Activated CD8-positive, alpha-beta memory T cell treated with anti-CD3 and anti-CD28 coated beads for 1 hour (primary cell): Measurements from ENCODE around the gene FAM156A.
A peak's percentile ranks its signal among the peaks of the same experiment; 100 is the strongest.
"Not testable (repeated sequence)": the region's sequence is repeated elsewhere in the genome, so short reads cannot be mapped to it uniquely, and the experiment has no call there.

Experiments used
- DNase-seq, 2 donors: peaks; one replicate each; pipeline ENCODE4 v3.0.0-alpha.2; 2020; ENCODE audit warnings: low read depth in 1 of 2; ENCODE audit errors: extremely low read depth in 1 of 2

FAM156A gene

DNA sequence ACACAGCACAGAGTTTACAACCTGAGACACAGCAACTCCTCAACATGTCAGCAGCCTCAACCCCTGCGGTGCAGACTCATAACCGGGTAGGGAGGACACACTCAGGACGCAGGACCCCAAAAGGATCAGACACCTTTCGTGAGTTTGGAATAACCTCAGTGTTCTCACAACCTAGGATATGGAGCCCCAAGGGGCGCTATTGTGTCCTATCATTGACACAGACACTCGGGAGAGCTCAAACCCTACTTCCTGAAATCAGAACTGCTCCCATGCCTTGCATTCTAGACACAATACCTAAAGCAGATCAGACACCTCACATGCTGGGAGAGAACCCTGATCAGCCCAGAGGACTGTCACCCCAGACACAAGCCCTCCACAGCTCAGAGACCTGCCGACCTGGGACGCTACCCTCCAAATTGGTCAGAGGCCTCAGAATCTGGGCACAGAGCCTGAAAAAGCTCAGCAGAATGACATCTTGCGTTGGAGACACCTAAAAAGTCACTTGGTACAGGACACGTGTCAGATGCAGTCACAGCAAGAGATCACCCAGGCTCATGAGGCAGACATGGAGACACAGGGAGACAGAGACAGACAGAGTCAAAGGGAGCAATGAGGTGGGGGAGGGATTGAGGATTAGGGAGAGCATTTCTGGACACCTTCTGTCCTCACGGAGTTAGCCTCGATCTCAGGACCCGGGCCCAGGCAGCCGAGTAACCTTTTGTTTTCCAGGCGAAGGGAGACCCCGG lies 8.8 kb upstream of the FAM156A start:
- not testable (repeated sequence) for DNase-seq

GRCh38 chrX:52958961-52959360 lies 643 bp upstream of the FAM156A start:
- not testable (repeated sequence) for DNase-seq

GRCh38 chrX:52949884-52950283 lies 8.4 kb downstream of the FAM156A start:
- DNase-seq = not testable (repeated sequence)

GRCh38 chrX:52949325-52949724 lies 9.0 kb downstream of the FAM156A start:
- DNase-seq = not testable (repeated sequence)

DNA sequence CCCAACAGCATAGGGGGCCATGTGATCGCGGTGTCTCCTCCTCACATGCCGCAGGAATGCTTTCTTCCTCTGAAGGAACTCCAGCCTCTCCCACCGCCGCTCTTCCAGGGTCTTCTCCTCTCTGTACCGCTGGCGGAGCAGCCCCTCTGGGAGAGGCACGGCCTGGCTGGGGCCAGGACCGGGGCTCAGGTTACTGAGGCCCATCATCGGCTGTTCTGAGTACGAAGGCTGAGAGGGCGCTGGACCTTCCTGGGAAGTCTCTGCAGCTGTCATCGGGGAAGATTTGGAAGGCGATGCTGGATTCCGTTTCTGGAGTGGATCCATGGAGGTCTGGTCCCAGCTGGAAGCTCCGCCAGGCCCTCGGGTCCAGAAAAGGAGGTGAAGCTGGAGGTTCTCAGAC lies 10.1 kb downstream of the FAM156A start:
- not testable (repeated sequence) for DNase-seq

- not testable (repeated sequence) for DNase-seq
These were observed 10.8 kb downstream of the FAM156A start for GRCh38 chrX:52947501-52947900.

DNA sequence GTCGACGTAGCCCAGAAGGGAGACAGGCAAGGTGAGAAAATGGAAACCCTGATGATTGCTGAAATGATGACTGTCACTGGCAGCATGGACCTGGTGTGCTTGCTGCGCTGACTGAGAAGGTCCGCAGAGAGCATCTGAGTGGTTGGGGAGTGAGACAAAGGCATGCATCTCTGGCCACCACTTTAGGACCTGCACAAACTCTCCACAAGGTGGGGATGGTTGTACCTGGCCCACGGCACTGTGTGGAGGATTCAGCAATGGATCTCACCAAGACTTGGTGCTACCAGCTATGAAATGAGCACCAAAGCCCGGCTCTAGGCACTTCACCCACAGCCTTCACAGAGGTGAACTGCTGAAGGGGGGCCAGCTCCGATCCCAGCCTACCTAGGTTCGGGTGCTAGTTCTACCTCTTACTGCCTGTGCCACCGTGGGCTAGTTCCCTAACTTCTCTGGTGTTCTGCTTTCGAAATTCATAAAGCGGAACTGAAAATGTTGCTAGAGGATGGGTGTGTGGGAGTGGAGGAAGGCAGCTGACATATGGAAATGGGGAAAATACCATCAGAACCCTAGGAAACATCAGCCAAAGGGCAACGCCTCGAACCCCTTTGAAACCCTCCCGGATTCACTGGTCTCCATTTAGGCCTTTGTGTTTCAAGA lies 12.4 kb downstream of the FAM156A start:
- not testable (repeated sequence) for DNase-seq

DNA sequence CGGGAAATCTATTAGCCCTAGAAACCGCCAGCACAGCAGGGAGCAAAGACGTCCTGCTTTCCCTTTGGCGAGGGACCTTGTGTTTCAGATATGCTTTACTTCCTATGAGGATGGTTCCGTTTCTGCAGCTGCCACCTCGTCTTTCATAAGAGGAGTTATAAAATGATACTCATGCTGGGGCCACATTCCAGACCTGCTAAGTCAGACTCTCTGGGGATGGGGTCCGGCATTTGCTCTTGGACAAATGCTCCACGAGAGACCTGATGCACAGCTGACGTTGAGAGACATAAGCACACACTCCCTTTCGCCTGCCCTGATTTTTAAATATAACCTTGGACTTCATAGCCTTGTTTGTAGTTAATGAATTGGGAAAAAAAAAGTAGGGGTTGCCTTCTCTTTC lies 16.6 kb downstream of the FAM156A start:
- not testable (repeated sequence) for DNase-seq

DNA sequence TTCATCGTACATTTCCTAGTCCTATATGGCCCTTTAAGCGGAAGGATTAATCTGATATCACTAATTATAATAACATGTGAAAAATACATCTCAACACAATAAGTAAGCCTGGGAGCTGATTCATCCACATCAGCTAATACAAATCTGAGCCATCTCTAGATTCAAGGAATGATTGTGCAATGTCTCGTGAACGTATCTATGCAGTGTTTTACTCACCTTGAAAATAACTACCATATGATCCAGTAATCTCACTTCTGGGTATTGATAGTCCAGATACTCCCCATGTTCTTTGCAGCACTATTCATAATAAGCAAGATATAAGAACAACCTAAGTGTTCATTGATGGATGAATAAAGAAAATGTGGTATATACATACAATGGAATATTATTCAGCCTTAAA lies 17.6 kb downstream of the FAM156A start:
- not testable (repeated sequence) for DNase-seq

- DNase-seq = not testable (repeated sequence)
These were observed 22.9 kb downstream of the FAM156A start for GRCh38 chrX:52935470-52935784.

- DNase-seq = peak; percentile 84 to 90
These were observed 23.4 kb downstream of the FAM156A start for GRCh38 chrX:52934704-52935469.

DNA sequence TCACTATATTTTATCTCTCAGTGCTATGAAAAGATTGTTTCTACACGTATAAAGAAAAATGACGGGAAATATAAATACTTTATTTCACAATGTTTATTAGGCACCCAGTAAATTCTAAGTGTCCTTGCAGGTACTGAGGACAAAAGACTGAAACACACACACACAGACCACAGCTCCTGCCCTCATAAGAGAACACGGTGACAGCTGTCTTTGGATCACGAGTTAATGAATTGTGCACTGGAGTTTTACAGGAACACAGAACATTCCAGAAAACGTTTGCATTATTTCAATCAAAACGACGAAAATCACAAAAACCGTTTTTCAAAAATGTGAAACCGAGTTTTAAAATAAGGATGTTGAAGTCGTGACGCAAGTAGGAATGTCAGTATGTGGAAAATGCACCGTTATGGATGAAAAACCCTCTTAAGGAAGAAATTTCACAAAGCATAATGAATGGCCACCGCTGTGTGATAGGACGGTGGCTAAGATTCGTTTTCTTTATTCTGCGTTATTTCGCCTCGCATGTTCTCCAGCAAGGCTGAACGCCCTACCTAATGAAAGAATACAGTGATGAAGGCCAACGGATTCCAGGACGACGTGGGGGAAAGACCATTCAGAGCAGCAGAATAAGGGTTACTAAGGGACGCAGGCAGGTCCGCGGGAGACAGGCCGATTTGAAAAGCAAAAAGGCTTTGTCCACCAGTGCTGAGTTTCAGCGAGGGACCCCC lies 24.2 kb downstream of the FAM156A start:
- DNase-seq = no peak

DNA sequence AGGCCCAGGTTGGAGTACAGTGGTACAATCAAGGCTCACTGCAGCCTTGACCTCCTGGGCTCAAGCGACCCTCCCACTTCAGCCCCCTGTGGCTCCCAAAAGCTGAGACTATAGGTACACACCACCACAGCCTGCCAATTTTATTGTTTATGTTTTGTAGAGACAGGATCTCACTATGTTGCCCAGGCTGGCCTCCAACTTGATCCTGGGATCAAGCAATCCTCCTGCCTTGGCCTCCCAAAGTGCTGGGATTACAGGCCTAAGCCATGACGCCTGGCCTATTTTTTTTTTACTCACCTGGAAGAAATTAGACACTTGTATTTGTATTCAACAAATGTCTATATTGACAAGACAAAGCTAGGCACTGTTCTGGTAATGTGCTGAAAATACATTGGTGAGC lies 25.1 kb downstream of the FAM156A start:
- no peak for DNase-seq

- not testable (repeated sequence) for DNase-seq
These were observed 28.1 kb downstream of the FAM156A start for GRCh38 chrX:52930214-52930613.

DNA sequence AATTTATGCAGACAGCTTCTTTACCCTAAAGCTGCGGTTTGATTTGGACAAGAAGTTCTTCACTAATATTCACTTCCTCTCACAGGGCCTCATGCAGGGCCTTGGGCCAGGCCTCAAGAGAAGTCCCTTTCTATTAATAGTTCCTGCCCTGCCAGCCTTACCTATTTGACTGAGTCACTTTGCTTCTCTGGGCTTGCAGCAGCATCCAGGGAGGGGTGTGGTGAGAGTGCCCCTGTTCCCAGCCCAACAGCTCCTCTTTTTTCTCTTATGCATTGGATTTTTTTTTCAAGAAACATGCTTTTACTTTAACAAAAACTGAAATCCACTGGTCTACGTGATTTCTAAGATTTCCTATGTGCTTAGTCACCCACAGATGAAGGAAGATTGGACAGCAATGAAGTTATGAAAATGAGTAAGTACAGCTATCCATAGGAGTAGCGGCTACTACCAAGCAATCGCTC lies 34.5 kb downstream of the FAM156A start:
- DNase-seq = no peak

GRCh38 chrX:52914704-52915103 lies 43.6 kb downstream of the FAM156A start:
- DNase-seq = not testable (repeated sequence)

DNA sequence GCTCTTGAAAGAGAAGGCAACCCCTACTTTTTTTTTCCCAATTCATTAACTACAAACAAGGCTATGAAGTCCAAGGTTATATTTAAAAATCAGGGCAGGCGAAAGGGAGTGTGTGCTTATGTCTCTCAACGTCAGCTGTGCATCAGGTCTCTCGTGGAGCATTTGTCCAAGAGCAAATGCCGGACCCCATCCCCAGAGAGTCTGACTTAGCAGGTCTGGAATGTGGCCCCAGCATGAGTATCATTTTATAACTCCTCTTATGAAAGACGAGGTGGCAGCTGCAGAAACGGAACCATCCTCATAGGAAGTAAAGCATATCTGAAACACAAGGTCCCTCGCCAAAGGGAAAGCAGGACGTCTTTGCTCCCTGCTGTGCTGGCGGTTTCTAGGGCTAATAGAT lies 44.6 kb downstream of the FAM156A start:
- DNase-seq = not testable (repeated sequence)

GRCh38 chrX:52909313-52909969 lies 48.9 kb downstream of the FAM156A start:
- not testable (repeated sequence) for DNase-seq

DNA sequence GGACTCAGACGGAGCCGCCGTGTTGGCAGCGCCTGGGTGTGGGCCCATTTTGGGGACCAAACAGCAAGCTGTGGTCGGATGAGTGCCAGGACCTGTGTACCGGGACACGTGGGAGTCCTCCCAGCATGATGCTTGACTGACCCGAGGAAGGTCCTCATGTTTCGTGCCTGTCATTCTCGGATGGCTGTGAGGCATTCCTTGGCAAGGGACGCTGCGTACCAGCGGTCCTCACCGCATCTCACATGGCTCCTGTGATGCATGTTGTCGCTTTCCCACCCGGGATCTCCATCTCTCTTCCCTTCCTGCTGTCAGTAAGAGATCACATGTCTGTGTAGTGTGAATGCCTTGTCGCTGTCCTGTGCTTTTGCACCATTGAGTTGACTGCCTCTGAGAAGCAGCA lies 50.4 kb downstream of the FAM156A start:
- DNase-seq = not testable (repeated sequence)

GRCh38 chrX:52907137-52907536 lies 51.2 kb downstream of the FAM156A start:
- not testable (repeated sequence) for DNase-seq
